Prostate gland (tissue), 2 donors: ENCODE measurements around the gene DDX19B. TPM values are rescaled to one million over a fixed set of nuclear protein-coding genes. Genes with fewer than 3 reads are reported as not detected.
A peak's percentile ranks its signal among the peaks of the same experiment; 100 is the strongest.
"Not testable (repeated sequence)": the region's sequence is repeated elsewhere in the genome, so short reads cannot be mapped to it uniquely, and the experiment has no call there.

Experiments
- DNase-seq: peaks from one replicate; pipeline ENCODE4 v3.0.0-alpha.2; 2019; ENCODE audit warnings: low spot score
- H3K27ac ChIP-seq, 2 donors: fragments of 200-600 bp; sonication (generic); 2 replicates each; pipeline ENCODE4 v1.5.1; 2017 to 2019
- H3K27me3 ChIP-seq: fragments of 200-600 bp; sonication (generic); replicated peaks from 2 replicates; pipeline ENCODE4 v1.5.1; 2019; ENCODE audit not compliant: insufficient read depth
- H3K36me3 ChIP-seq, 2 donors: fragments of 200-600 bp; sonication (generic); 1 replicate in 1 of 2; 2 replicates in 1 of 2; pipeline versions ENCODE4 v1.5.1 to v1.8.1; 2017 to 2019
- H3K4me1 ChIP-seq: fragments of 200-600 bp; sonication (generic); replicated peaks from 2 replicates; pipeline ENCODE4 v1.5.1; 2019
- H3K4me3 ChIP-seq, 2 donors: fragments of 200-600 bp; sonication (generic); 2 replicates each; pipeline ENCODE4 v1.5.1; 2017 to 2019
- H3K9me3 ChIP-seq: fragments of 200-600 bp; sonication (generic); 2 replicates; pipeline ENCODE4 v1.5.1; 2017
- CTCF ChIP-seq, 4 experiments: fragments of 200-600 bp in 2 of 4; fragments of 450-650 bp in 2 of 4; sonication (generic) in 2 of 4; IDR thresholded peaks; 1 replicate in 3 of 4; 2 replicates in 1 of 4; pipeline ENCODE4 v1.5.1; 2016 to 2019; ENCODE audit warnings: antibody characterized with exemption in 4 of 4, mild to moderate bottlenecking in 2 of 4, moderate library complexity in 2 of 4
- POLR2A ChIP-seq: fragments of 450-650 bp; IDR thresholded peaks from one replicate; pipeline ENCODE4 v1.6.1; 2016; ENCODE audit warnings: antibody characterized with exemption, mild to moderate bottlenecking
- POLR2AphosphoS5 ChIP-seq: sonication (generic); formaldehyde crosslinking; IDR thresholded peaks from one replicate; pipeline ENCODE4 v1.6.1; 2017; ENCODE audit warnings: antibody characterized with exemption
- WGBS: methylation state at CpG from one replicate; pipeline ENCODE4 v1.1.5; 2018; 5-methylcytosine and 5-hydroxymethylcytosine counted together
- intact Hi-C: fragments of 100-400 bp; cut with DNase I; formaldehyde crosslinking; loops from one replicate; pipeline ENCODE4 v1.14.2; 2022
- total RNA-seq, 2 donors: library from RNA; depleted of rRNA; stranded (reverse); fragments of >200 nt; gene quantifications; one replicate each; pipeline ENCODE4 v1.1.0, GENCODE V29; 2016

The DDX19B gene
- total RNA-seq, 2 donors from 2014 or later, result 27.4 to 37.0 TPM

GRCh38 chr16:70320121-70320520 lies 21.1 kb downstream of the DDX19B start:
- no peaks in the 10 kb centered on the region for H3K9me3 ChIP-seq
- WGBS, result 95% methylated on average over 5 of the region's 5 CpGs
- H3K4me3 ChIP-seq, result no peak overlapping the region
- no peak overlapping the region for H3K27ac ChIP-seq
- no peak for TF ChIP-seq POLR2AphosphoS5
- TF ChIP-seq CTCF (IDR thresholded peaks at IDR 0.05), result no peak
- TF ChIP-seq POLR2A, result no peak
- intact Hi-C loops, result no loop called here
- H3K27me3 ChIP-seq, result no peaks in the 10 kb centered on the region
- peaks cover 0 to 8% of the 10 kb centered on the region in 2 donors for H3K36me3 ChIP-seq
- DNase-seq, result no peak
- H3K4me1 ChIP-seq, result no peaks in the 10 kb centered on the region

- peak; percentile 13 for DNase-seq
- TF ChIP-seq POLR2AphosphoS5 (peak; percentile 69), CTCF (IDR thresholded peaks at IDR 0.05) (no peak)
- no peaks in the 10 kb centered on the region for H3K9me3 ChIP-seq
- H3K27ac ChIP-seq, result peak overlapping the region in 1 of 2 donors; percentile 52
- WGBS, result 50% methylated on average over 7 of the region's 7 CpGs
- H3K27me3 ChIP-seq, result no peaks in the 10 kb centered on the region
- H3K36me3 ChIP-seq, result no peaks in the 10 kb centered on the region
- H3K4me1 ChIP-seq, result no peaks in the 10 kb centered on the region
- H3K4me3 ChIP-seq, result no peak overlapping the region
- intact Hi-C loops, result no loop called here
These were observed 26.2 kb downstream of the DDX19B start for GRCh38 chr16:70324998-70325747.

DNA sequence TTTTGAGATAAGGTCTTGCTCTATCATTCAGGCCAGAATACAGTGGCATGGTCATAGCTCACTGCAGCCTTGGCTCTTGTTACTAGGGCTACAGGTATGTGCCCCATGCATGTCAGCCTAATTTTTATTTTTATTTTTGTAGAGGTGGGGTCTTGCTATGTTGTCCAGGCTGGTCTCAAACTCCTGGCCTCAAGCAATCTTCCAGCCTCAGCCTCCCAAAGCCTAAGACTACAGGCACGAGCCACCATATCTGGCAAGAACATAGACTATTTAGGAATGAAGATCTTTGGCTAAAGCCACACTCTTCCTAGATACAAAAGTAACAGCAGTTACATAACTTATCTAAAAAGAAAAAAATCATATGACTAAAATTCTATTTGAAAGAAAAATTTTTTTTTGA lies 32.1 kb downstream of the DDX19B start:
- WGBS, result 94% methylated on average over 1 of the region's 1 CpG
- no peaks in the 10 kb centered on the region for H3K4me1 ChIP-seq
- intact Hi-C loops, result no loop called here
- TF ChIP-seq POLR2AphosphoS5 (no peak), POLR2A (no peak), CTCF (IDR thresholded peaks at IDR 0.05) (no peak)
- no peak overlapping the region for H3K4me3 ChIP-seq
- H3K27ac ChIP-seq, result no peak overlapping the region
- no peak for DNase-seq
- peaks cover 3 to 11% of the 10 kb centered on the region in 2 donors for H3K36me3 ChIP-seq
- H3K9me3 ChIP-seq, result no peaks in the 10 kb centered on the region
- H3K27me3 ChIP-seq, result no peaks in the 10 kb centered on the region

DNA sequence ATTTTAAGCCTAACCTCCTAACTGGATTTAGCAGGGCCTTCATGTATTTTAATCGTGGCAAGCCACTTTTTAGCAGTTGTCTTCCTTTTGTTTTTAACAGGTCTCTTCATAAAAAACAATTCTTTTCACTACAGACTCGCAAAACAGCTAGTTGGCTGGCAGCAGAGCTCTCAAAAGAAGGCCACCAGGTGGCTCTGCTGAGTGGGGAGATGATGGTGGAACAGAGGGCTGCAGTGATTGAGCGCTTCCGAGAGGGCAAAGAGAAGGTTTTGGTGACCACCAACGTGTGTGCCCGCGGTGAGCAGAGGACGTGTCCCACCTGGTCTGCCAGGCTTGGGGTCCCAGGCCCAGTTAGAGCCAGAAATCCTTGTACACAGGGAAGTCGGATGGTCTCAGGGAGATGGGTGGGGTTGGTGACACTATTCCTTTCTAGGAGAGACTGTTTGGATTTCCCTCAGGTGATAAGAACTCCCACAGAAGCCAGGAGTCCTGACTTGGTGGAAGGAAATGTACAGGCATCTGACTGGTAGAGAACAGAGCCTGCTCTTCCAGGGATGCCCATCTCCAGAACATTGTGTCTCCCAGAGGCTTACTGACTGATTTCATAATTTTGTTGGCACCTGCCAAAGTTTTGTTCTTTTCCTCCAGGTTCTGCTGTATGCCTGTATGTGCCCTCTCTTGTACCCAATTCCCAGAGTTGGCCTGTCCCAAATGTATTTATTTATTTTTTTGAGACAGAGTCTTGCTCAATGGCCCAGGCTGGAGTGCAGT lies 32.8 kb downstream of the DDX19B start:
- Histone ChIP-seq H3K27me3 (no peaks in the 10 kb centered on the region), H3K27ac (no peak overlapping the region), H3K4me3 (no peak overlapping the region), H3K9me3 (no peaks in the 10 kb centered on the region), H3K36me3 (peaks cover 3 to 11% of the 10 kb centered on the region in 2 donors), H3K4me1 (no peaks in the 10 kb centered on the region)
- no peak for DNase-seq
- 48% methylated on average over 9 of the region's 9 CpGs for WGBS
- TF ChIP-seq POLR2AphosphoS5 (no peak), CTCF (IDR thresholded peaks at IDR 0.05) (peak in 1 of 4 experiments; percentile 41)
- intact Hi-C loops, result no loop called here

- H3K27me3 ChIP-seq, H3K4me3 ChIP-seq, intact Hi-C loops, H3K9me3 ChIP-seq, H3K4me1 ChIP-seq, H3K27ac ChIP-seq, DNase-seq: not testable (repeated sequence)
- H3K36me3 ChIP-seq, result peaks cover 3 to 11% of the 10 kb centered on the region in 2 donors
- WGBS, result 80% methylated on average over 7 of the region's 12 CpGs
These were observed 33.7 kb downstream of the DDX19B start for GRCh38 chr16:70332728-70333127.
